Lung (tissue), 12 donors: ENCODE measurements around the gene FYB2. TPM values are rescaled to one million over a fixed set of nuclear protein-coding genes. Genes with fewer than 3 reads are reported as not detected.
"Not testable (repeated sequence)": the region's sequence is repeated elsewhere in the genome, so short reads cannot be mapped to it uniquely, and the experiment has no call there.

Source experiments
- ATAC-seq: fragments of 200-7000 bp; cut with Tn5 transposase; one replicate; pipeline ENCODE4 v1.9.1; 2020; ENCODE audit warnings: moderate number of reproducible peaks; ENCODE audit not compliant: insufficient read depth, low FRiP score
- DNase-seq, 3 donors: peaks; one replicate each; pipeline ENCODE4 v3.0.0-alpha.2; 2013 to 2017
- H3K27ac ChIP-seq, 2 donors: one replicate each; pipeline ENCODE4 v1.5.1; 2013; ENCODE audit warnings: mild to moderate bottlenecking in 2 of 2, moderate library complexity in 2 of 2, control low read depth in 1 of 2, inconsistent platforms in 1 of 2, low read depth in 1 of 2, low read length in 1 of 2
- H3K27me3 ChIP-seq, 3 donors: one replicate each; pipeline ENCODE4 v1.5.1; 2013; ENCODE audit warnings: low read length in 2 of 3; ENCODE audit not compliant: control insufficient read depth in 3 of 3, insufficient read depth in 3 of 3
- H3K36me3 ChIP-seq, 4 donors: one replicate each; pipeline ENCODE4 v1.5.1; 2013; ENCODE audit warnings: low read length in 4 of 4, mild to moderate bottlenecking in 1 of 4, moderate library complexity in 1 of 4; ENCODE audit not compliant: control insufficient read depth in 4 of 4, insufficient read depth in 4 of 4
- H3K4me1 ChIP-seq, 5 donors: one replicate each; pipeline ENCODE4 v1.5.1; 2013; ENCODE audit warnings: low read length in 5 of 5, mild to moderate bottlenecking in 2 of 5, moderate library complexity in 1 of 5; ENCODE audit not compliant: control insufficient read depth in 5 of 5, insufficient read depth in 5 of 5
- H3K4me3 ChIP-seq: one replicate; pipeline ENCODE4 v1.5.1; 2013; ENCODE audit warnings: mild to moderate bottlenecking, control low read depth, moderate library complexity
- H3K9ac ChIP-seq, 2 donors: one replicate each; pipeline ENCODE4 v1.5.1; 2013; ENCODE audit warnings: low read length in 2 of 2, control low read depth in 1 of 2; ENCODE audit not compliant: insufficient read depth in 1 of 2
- H3K9me3 ChIP-seq, 4 donors: one replicate each; pipeline ENCODE4 v1.5.1; 2013; ENCODE audit warnings: low read length in 3 of 4, mild to moderate bottlenecking in 1 of 4, moderate library complexity in 1 of 4; ENCODE audit not compliant: control insufficient read depth in 4 of 4, insufficient read depth in 3 of 4
- CTCF ChIP-seq: IDR thresholded peaks from 2 replicates; pipeline ENCODE4 v1.5.1; 2012; ENCODE audit warnings: mild to moderate bottlenecking; ENCODE audit errors: control extremely low read depth, extremely low read depth
- WGBS, 2 donors: extraction: QIAGEN DNeasy Blood & Tissue Kit; methylation state at CpG; one replicate each; pipeline ENCODE4 v1.1.7; 2013; 5-methylcytosine and 5-hydroxymethylcytosine counted together
- polyA plus RNA-seq, 2 donors: library from polyadenylated mRNA; stranded (reverse); fragments of 200-250 nt; gene quantifications; one replicate each; pipeline ENCODE4 v1.2.1, GENCODE V29; 2013
- total RNA-seq, 2 donors: library from RNA; depleted of rRNA in 1 of 2; stranded (reverse); fragments of >200 nt in 1 of 2; gene quantifications; one replicate each; pipeline ENCODE4 v1.2.1, GENCODE V29; 2014 to 2021
- donor health status: control.
- donor health status: control.
- donor health status: Bipolar disorder and iron deficiency.
- donor health status: healthy.
- donor health status: DM: yes; HTN: yes; CAD: no.

The FYB2 gene
- total and polyA plus RNA-seq, 4 donors, result 0.57 to 8.6 (median 3.0) TPM

- WGBS, 2 donors, result 76 to 93% methylated on average over 3 of the region's 3 CpGs
- no peaks in the 10 kb centered on the region for H3K9me3 ChIP-seq
- no peaks in the 10 kb centered on the region for H3K4me1 ChIP-seq
- ATAC-seq (no peak), DNase-seq (no peak)
- H3K36me3 ChIP-seq, result no peaks in the 10 kb centered on the region
- no peak overlapping the region for H3K27ac ChIP-seq
- no peaks in the 10 kb centered on the region for H3K27me3 ChIP-seq
- H3K9ac ChIP-seq, result no peak overlapping the region
- H3K4me3 ChIP-seq, result no peak overlapping the region
- TF ChIP-seq CTCF, result no peak
These were observed 39.0 kb downstream of the FYB2 start for GRCh38 chr1:56780128-56780750.

GRCh38 chr1:56777972-56778371 is 41.2 kb downstream of the FYB2 start:
- ATAC-seq, result no peak
- H3K27ac ChIP-seq, result no peak overlapping the region
- DNase-seq, result no peak
- WGBS, 2 donors, result 79 to 88% methylated on average over 1 of the region's 1 CpG
- no peaks in the 10 kb centered on the region for H3K36me3 ChIP-seq
- no peak overlapping the region for H3K9ac ChIP-seq
- TF ChIP-seq CTCF, result no peak
- no peaks in the 10 kb centered on the region for H3K27me3 ChIP-seq
- no peak overlapping the region for H3K4me3 ChIP-seq
- H3K9me3 ChIP-seq, result no peaks in the 10 kb centered on the region
- no peaks in the 10 kb centered on the region for H3K4me1 ChIP-seq

DNA sequence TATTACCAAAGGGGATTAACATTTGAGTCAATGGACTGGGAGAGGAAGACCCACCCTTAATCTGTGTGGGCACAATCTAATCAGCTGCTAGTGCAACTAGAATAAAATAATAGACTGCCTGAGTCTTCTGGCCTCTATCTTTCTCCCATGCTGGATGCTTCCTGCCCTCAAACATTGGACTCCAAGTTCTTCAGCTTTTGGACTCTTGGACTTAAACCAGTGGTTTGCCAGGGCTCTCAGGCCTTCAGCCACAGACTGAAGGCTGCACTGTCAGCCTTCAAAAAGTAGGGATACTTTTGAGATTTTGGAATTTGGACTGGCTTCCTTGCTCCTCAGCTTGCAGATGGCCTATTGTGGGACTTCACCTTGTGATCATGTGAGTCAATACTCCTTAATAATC is 44.5 kb downstream of the FYB2 start:
- not testable (repeated sequence) for H3K9me3 ChIP-seq, H3K4me3 ChIP-seq, H3K27ac ChIP-seq, ATAC-seq, H3K27me3 ChIP-seq, H3K9ac ChIP-seq, DNase-seq, H3K36me3 ChIP-seq, H3K4me1 ChIP-seq

GRCh38 chr1:56774067-56774609 is 45.1 kb downstream of the FYB2 start:
- Histone ChIP-seq H3K9me3 (no peaks in the 10 kb centered on the region), H3K36me3 (no peaks in the 10 kb centered on the region), H3K27me3 (no peaks in the 10 kb centered on the region), H3K27ac (no peak overlapping the region), H3K9ac (no peak overlapping the region), H3K4me1 (no peaks in the 10 kb centered on the region), H3K4me3 (no peak overlapping the region)
- 57 to 62% methylated on average over 6 of the region's 6 CpGs for WGBS, 2 donors
- TF ChIP-seq CTCF, result no peak
- DNase-seq, result no peak
- no peak for ATAC-seq
